Neuronal stem cell (in vitro differentiated cells): Measurements from ENCODE around the gene ZNF654. TPM values are rescaled to one million over a fixed set of nuclear protein-coding genes. Genes with fewer than 3 reads are reported as not detected.
"Not testable (repeated sequence)": the region's sequence is repeated elsewhere in the genome, so short reads cannot be mapped to it uniquely, and the experiment has no call there.

ENCODE experiments used
- DNase-seq: peaks from one replicate; pipeline ENCODE4 v3.0.0-alpha.2; 2013; ENCODE audit warnings: low spot score
- H2AFZ ChIP-seq: one replicate; pipeline ENCODE4 v1.6.1; 2013; ENCODE audit warnings: mild to moderate bottlenecking, low read length, inconsistent platforms
- H2AK5ac ChIP-seq: 2 replicates; pipeline ENCODE4 v1.6.1; 2013; ENCODE audit warnings: low read depth, mild to moderate bottlenecking, inconsistent platforms, low read length, moderate library complexity, mixed read lengths
- H2BK120ac ChIP-seq: 2 replicates; pipeline ENCODE4 v1.6.1; 2013; ENCODE audit warnings: low read depth, mild to moderate bottlenecking, inconsistent platforms, low read length, moderate library complexity, mixed read lengths
- H2BK12ac ChIP-seq: one replicate; pipeline ENCODE4 v1.6.1; 2013; ENCODE audit warnings: low read length, inconsistent platforms
- H2BK15ac ChIP-seq: 2 replicates; pipeline ENCODE4 v1.6.1; 2013; ENCODE audit warnings: mild to moderate bottlenecking, low read length, inconsistent platforms, mixed read lengths
- H2BK5ac ChIP-seq: one replicate; pipeline ENCODE4 v1.6.1; 2013; ENCODE audit warnings: inconsistent platforms, mild to moderate bottlenecking, low read length, moderate library complexity
- H3K14ac ChIP-seq: one replicate; pipeline ENCODE4 v1.6.1; 2013; ENCODE audit warnings: low read length, inconsistent platforms
- H3K18ac ChIP-seq: 2 replicates; pipeline ENCODE4 v1.6.1; 2013; ENCODE audit warnings: low read length, inconsistent platforms
- H3K23ac ChIP-seq: 2 replicates; pipeline ENCODE4 v1.6.1; 2013; ENCODE audit warnings: low read depth, mild to moderate bottlenecking, mixed read lengths, low read length, inconsistent platforms; ENCODE audit not compliant: poor library complexity
- H3K27ac ChIP-seq: replicated peaks from 3 replicates; pipeline ENCODE4 v1.5.1; 2013; ENCODE audit warnings: low read length, inconsistent platforms
- H3K27me3 ChIP-seq, 3 experiments: 2 replicates each; pipeline ENCODE4 v1.6.1; 2013; ENCODE audit warnings: low read length in 3 of 3, mild to moderate bottlenecking in 2 of 3, inconsistent platforms in 1 of 3, low read depth in 1 of 3, mixed read lengths in 1 of 3, moderate library complexity in 1 of 3; ENCODE audit not compliant: control insufficient read depth in 3 of 3, insufficient read depth in 3 of 3
- H3K36me3 ChIP-seq, 2 donors: replicated peaks in 1 of 2; 2 replicates each; pipeline ENCODE4 v1.6.1; 2013; ENCODE audit warnings: low read length in 2 of 2; ENCODE audit not compliant: control insufficient read depth in 2 of 2, insufficient read depth in 2 of 2
- H3K4ac ChIP-seq: 2 replicates; pipeline ENCODE4 v1.6.1; 2013; ENCODE audit warnings: inconsistent platforms, mild to moderate bottlenecking, low read length, moderate library complexity
- H3K4me1 ChIP-seq, 2 donors: 1 replicate in 1 of 2; 2 replicates in 1 of 2; pipeline ENCODE4 v1.6.1; 2013; ENCODE audit warnings: low read length in 2 of 2, low read depth in 1 of 2; ENCODE audit not compliant: control insufficient read depth in 2 of 2, insufficient read depth in 1 of 2
- H3K4me2 ChIP-seq: one replicate; pipeline ENCODE4 v1.6.1; 2013; ENCODE audit warnings: mild to moderate bottlenecking, low read length, inconsistent platforms; ENCODE audit not compliant: insufficient read depth, poor library complexity, severe bottlenecking
- H3K4me3 ChIP-seq, 2 donors: 2 replicates each; pipeline ENCODE4 v1.5.1; 2013; ENCODE audit warnings: low read length in 2 of 2, mild to moderate bottlenecking in 2 of 2, inconsistent platforms in 1 of 2, moderate library complexity in 1 of 2
- H3K79me1 ChIP-seq: one replicate; pipeline ENCODE4 v1.6.1; 2013; ENCODE audit warnings: low read depth, mild to moderate bottlenecking, inconsistent platforms, low read length, moderate library complexity
- H3K9ac ChIP-seq: one replicate; pipeline ENCODE4 v1.6.1; 2013; ENCODE audit warnings: mild to moderate bottlenecking, low read depth, low read length, inconsistent platforms; ENCODE audit not compliant: poor library complexity
- H3K9me3 ChIP-seq, 2 donors: replicated peaks in 1 of 2; 2 replicates each; pipeline versions ENCODE3 to v1.6.1; 2013; ENCODE audit warnings: low read length in 2 of 2, mild to moderate bottlenecking in 2 of 2, inconsistent platforms in 1 of 2, low read depth in 1 of 2, mixed read lengths in 1 of 2, moderate library complexity in 1 of 2; ENCODE audit not compliant: control insufficient read depth in 2 of 2, insufficient read depth in 1 of 2
- H4K8ac ChIP-seq: one replicate; pipeline ENCODE4 v1.6.1; 2013; ENCODE audit warnings: low read depth, mild to moderate bottlenecking, inconsistent platforms, low read length, moderate library complexity
- H4K91ac ChIP-seq: one replicate; pipeline ENCODE4 v1.6.1; 2013; ENCODE audit warnings: low read length, low read depth, mild to moderate bottlenecking, inconsistent platforms; ENCODE audit not compliant: poor library complexity
- WGBS, 2 donors: extraction: QIAGEN DNeasy Blood & Tissue Kit; methylation state at CpG; one replicate each; pipeline ENCODE4 v1.1.7; 2013; ENCODE audit warnings: missing lambda C conversion rate in 2 of 2, mixed read lengths in 1 of 2; ENCODE audit not compliant: insufficient read length in 2 of 2, insufficient replicate concordance in 1 of 2; ENCODE audit errors: extremely low coverage in 2 of 2; 5-methylcytosine and 5-hydroxymethylcytosine counted together
- polyA plus RNA-seq, 2 experiments: library from polyadenylated mRNA; stranded (reverse); fragments of 200-250 nt; gene quantifications; one replicate each; pipeline ENCODE4 v1.2.3, GENCODE V29; 2013

Gene ZNF654
- polyA plus RNA-seq (2013, experiment 1 of 2), result 4.7 TPM
- 5.0 TPM for polyA plus RNA-seq (2013, experiment 2 of 2)

GRCh38 chr3:88058581-88059379, at the start of gene ZNF654, which contains the start of gene CGGBP1:
ZNF654 (plus strand) TSS chr3:88059255; CDS start chr3:88059320, 65 bp downstream.
CGGBP1 (minus strand) TSS chr3:88059005; CDS start chr3:88055976, 3,029 bp downstream.
- H3K4me1 ChIP-seq, result no peaks in the 10 kb centered on the region
- H3K27ac ChIP-seq, result peak within 1 kb of the TSS; percentile 96
- WGBS, 2 donors, result no CpG with 5 or more reads among the region's 76 CpGs

GRCh38 chr3:88010810-88011209, 48.2 kb upstream of the ZNF654 start:
- Histone ChIP-seq H3K4ac (no peak overlapping the region), H3K4me1 (no peaks in the 10 kb centered on the region), H3K27ac (no peak overlapping the region), H3K14ac (no peak overlapping the region), H3K23ac (no peak overlapping the region), H2BK120ac (no peak overlapping the region), H3K18ac (no peak overlapping the region), H3K27me3 (no peaks in the 10 kb centered on the region), H3K9me3 (peaks cover 0 to 2% of the 10 kb centered on the region in 2 donors), H2AK5ac (no peak overlapping the region), H2BK5ac (no peak overlapping the region), H3K9ac (no peak overlapping the region), H2AFZ (no peak overlapping the region), H2BK15ac (no peak overlapping the region), H3K79me1 (no peaks in the 10 kb centered on the region), H3K4me2 (no peak overlapping the region), H3K36me3 (no peaks in the 10 kb centered on the region), H3K4me3 (no peak overlapping the region), H4K91ac (no peak overlapping the region), H2BK12ac (no peak overlapping the region), H4K8ac (no peak overlapping the region)
- WGBS, 2 donors, result no CpG with 5 or more reads among the region's 5 CpGs
- no peak for DNase-seq

More at GRCh38 chr3:88058581-88059379, at the start of gene ZNF654, which contains the start of gene CGGBP1:
- H2BK5ac ChIP-seq, result peak within 1 kb of the TSS; percentile 94
- H3K27me3 ChIP-seq, result no peaks in the 10 kb centered on the region
- H2BK12ac ChIP-seq, result no peak within 1 kb of the TSS
- no peak within 1 kb of the TSS for H2AK5ac ChIP-seq
- H3K4me3 ChIP-seq, result peak within 1 kb of the TSS; percentile 93 to 94
- H4K91ac ChIP-seq, result no peak within 1 kb of the TSS
- H3K9ac ChIP-seq, result peak within 1 kb of the TSS; percentile 94
- peaks cover 5 to 36% of the 10 kb centered on the region in 2 donors for H3K36me3 ChIP-seq
- H3K79me1 ChIP-seq, result peaks cover 3% of the 10 kb centered on the region
- H3K18ac ChIP-seq, result peak within 1 kb of the TSS; percentile 97
- peak within 1 kb of the TSS; percentile 98 for H2AFZ ChIP-seq
- DNase-seq, result peak; percentile 98
- peak within 1 kb of the TSS; percentile 59 for H3K4me2 ChIP-seq
- peak within 1 kb of the TSS; percentile 96 for H3K23ac ChIP-seq
- H3K14ac ChIP-seq, result peak within 1 kb of the TSS; percentile 90
- peak within 1 kb of the TSS; percentile 91 for H2BK120ac ChIP-seq
- H3K4ac ChIP-seq, result no peak within 1 kb of the TSS
- H4K8ac ChIP-seq, result peak within 1 kb of the TSS; percentile 65
- no peaks in the 10 kb centered on the region for H3K9me3 ChIP-seq
- no peak within 1 kb of the TSS for H2BK15ac ChIP-seq

DNA sequence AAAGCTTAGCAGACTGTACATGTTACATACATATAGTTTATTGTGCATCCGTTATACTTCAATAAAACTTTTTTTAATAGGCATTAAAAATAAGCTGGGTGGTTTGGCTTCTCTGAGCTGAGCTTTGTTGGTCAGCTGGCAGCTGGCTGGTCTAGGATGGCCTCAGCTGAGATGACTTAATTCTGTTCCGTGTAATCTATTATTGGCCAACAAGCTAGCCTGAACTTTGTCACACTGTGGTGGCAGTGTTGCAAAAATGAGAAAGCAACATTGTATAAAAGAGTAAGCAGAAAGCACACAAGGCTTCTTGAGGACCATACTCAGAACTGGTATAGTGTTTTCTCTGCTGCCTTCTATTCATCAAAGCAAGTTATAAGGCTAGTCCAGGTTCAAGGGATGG, 45.5 kb upstream of the ZNF654 start:
- Histone ChIP-seq H3K9ac (no peak overlapping the region), H3K4me1 (no peaks in the 10 kb centered on the region), H4K8ac (no peak overlapping the region), H4K91ac (no peak overlapping the region), H2BK12ac (no peak overlapping the region), H3K27me3 (no peaks in the 10 kb centered on the region), H3K4ac (no peak overlapping the region), H2BK120ac (no peak overlapping the region), H2BK15ac (no peak overlapping the region), H3K23ac (no peak overlapping the region), H2AFZ (no peak overlapping the region), H2BK5ac (no peak overlapping the region), H3K36me3 (no peaks in the 10 kb centered on the region), H3K4me2 (no peak overlapping the region), H3K27ac (no peak overlapping the region), H3K4me3 (no peak overlapping the region), H3K9me3 (peaks cover 0 to 2% of the 10 kb centered on the region in 2 donors), H2AK5ac (no peak overlapping the region), H3K14ac (no peak overlapping the region), H3K79me1 (no peaks in the 10 kb centered on the region), H3K18ac (no peak overlapping the region)
- no CpG with 5 or more reads among the region's 2 CpGs for WGBS, 2 donors
- no peak for DNase-seq

DNA sequence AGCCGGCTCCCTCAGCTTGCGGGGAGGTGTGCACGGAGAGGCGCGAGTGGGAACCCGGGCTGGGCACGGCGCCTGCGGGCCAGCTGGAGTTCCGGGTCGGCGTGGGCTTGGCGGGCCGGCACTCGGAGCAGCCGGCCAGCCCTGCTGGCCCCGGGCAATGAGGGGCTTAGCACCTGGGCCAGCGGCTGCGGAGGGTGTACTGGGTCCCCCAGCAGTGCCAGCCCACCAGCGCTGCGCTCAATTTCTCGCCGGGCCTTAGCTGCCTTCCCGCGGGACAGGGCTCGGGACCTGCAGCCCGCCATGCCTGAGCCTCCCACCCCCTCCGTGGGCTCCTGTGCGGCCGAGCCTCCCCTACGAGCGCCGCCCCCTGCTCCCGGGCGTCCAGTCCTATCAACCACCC, 43.4 kb upstream of the ZNF654 start:
- not testable (repeated sequence) for H3K4me2 ChIP-seq, H3K27me3 ChIP-seq, H3K36me3 ChIP-seq, H4K8ac ChIP-seq, H3K4me1 ChIP-seq, H3K79me1 ChIP-seq, H2BK5ac ChIP-seq, H3K18ac ChIP-seq, H3K23ac ChIP-seq, H2AK5ac ChIP-seq, H2AFZ ChIP-seq, H3K4me3 ChIP-seq, H2BK15ac ChIP-seq, H3K9ac ChIP-seq, H2BK12ac ChIP-seq, H3K4ac ChIP-seq, H3K14ac ChIP-seq, H4K91ac ChIP-seq, H2BK120ac ChIP-seq, DNase-seq, H3K9me3 ChIP-seq, H3K27ac ChIP-seq
- no CpG with 5 or more reads among the region's 35 CpGs for WGBS, 2 donors
